CD8-positive, alpha-beta memory T cell (primary cell): ENCODE data around the gene DBH. TPM values are rescaled to one million over a fixed set of nuclear protein-coding genes. Genes with fewer than 3 reads are reported as not detected.

ENCODE experiments used
- CTCF ChIA-PET: fragments of 350-600 bp; sonication (Branson Sonifier 250); formaldehyde crosslinking; loops from one replicate; lab custom pipeline; 2021; ENCODE audit warnings: antibody characterized with exemption; lab: Charles Lee
- POLR2A ChIA-PET: fragments of 350-600 bp; sonication (Branson Sonifier 250); formaldehyde crosslinking; loops from one replicate; lab custom pipeline; 2021; ENCODE audit warnings: antibody characterized with exemption; lab: Charles Lee
- DNase-seq, 5 donors: peaks; one replicate each; pipeline versions ENCODE4 v3.0.0 to v3.0.0-alpha.2; 2020 to 2022; ENCODE audit warnings: mixed read lengths in 1 of 5
- H3K27ac ChIP-seq: one replicate; pipeline ENCODE4 v1.7.0; 2013; ENCODE audit warnings: low read depth, mild to moderate bottlenecking, low read length, moderate library complexity
- H3K27me3 ChIP-seq: 2 replicates; pipeline ENCODE4 v1.7.0; 2013; ENCODE audit warnings: low read length, mild to moderate bottlenecking; ENCODE audit not compliant: insufficient read depth, poor library complexity, severe bottlenecking
- H3K36me3 ChIP-seq: 2 replicates; pipeline ENCODE4 v1.7.0; 2013; ENCODE audit warnings: mild to moderate bottlenecking, low read length, moderate library complexity; ENCODE audit not compliant: insufficient read depth
- H3K4me1 ChIP-seq: 2 replicates; pipeline ENCODE4 v1.7.0; 2013; ENCODE audit warnings: mild to moderate bottlenecking, low read length, moderate library complexity; ENCODE audit not compliant: insufficient read depth
- H3K4me3 ChIP-seq: 2 replicates; pipeline ENCODE4 v1.7.0; 2013; ENCODE audit warnings: mild to moderate bottlenecking, low read length
- H3K9me3 ChIP-seq: 2 replicates; pipeline ENCODE4 v1.7.0; 2013; ENCODE audit warnings: mild to moderate bottlenecking, low read length
- H3K27ac Mint-ChIP-seq, 8 donors: one replicate each; pipeline ENCODE4 v1.8.0; 2020 to 2021; ENCODE audit warnings: mixed read lengths in 8 of 8, mild to moderate bottlenecking in 6 of 8, inconsistent platforms in 3 of 8, moderate library complexity in 3 of 8
- H3K27me3 Mint-ChIP-seq, 2 donors: one replicate each; pipeline ENCODE4 v1.8.0; 2020 to 2021; ENCODE audit warnings: mixed read lengths in 2 of 2, mild to moderate bottlenecking in 1 of 2, moderate library complexity in 1 of 2
- H3K36me3 Mint-ChIP-seq, 3 donors: one replicate each; pipeline ENCODE4 v1.8.0; 2020 to 2021; ENCODE audit warnings: mixed read lengths in 3 of 3, inconsistent platforms in 1 of 3, mild to moderate bottlenecking in 1 of 3
- H3K4me1 Mint-ChIP-seq, 3 donors: one replicate each; pipeline ENCODE4 v1.8.0; 2020 to 2021; ENCODE audit warnings: mixed read lengths in 3 of 3, inconsistent platforms in 1 of 3, mild to moderate bottlenecking in 1 of 3
- H3K4me3 Mint-ChIP-seq, 7 donors: one replicate each; pipeline ENCODE4 v1.8.0; 2020 to 2021; ENCODE audit warnings: mixed read lengths in 7 of 7, mild to moderate bottlenecking in 6 of 7, moderate library complexity in 4 of 7, inconsistent platforms in 2 of 7
- H3K9me3 Mint-ChIP-seq, 5 donors: one replicate each; pipeline ENCODE4 v1.8.0; 2020 to 2022; ENCODE audit warnings: mixed read lengths in 5 of 5, mild to moderate bottlenecking in 3 of 5, moderate library complexity in 2 of 5, inconsistent platforms in 1 of 5
- polyA plus RNA-seq: library from polyadenylated mRNA; unstranded; fragments of 300-500 nt; fragmentation: Illumina TruSeq; gene quantifications from one replicate; pipeline ENCODE4 v1.2.3, GENCODE V29; 2021
- total RNA-seq, 2 experiments: library from RNA; stranded (reverse); gene quantifications; one replicate each; pipeline ENCODE4 v1.2.3, GENCODE V29; 2021

Gene DBH
- total and polyA plus RNA-seq, 3 experiments from 2014 or later = not detected

- ChIA-PET POLR2A (no interaction called here), CTCF (interaction anchor here (0.9 kb wide), 1 partner anchor 39 kb away, joined by 3 read pairs; no protein-coding TSS in a partner anchor)
- Mint-ChIP-seq H3K9me3 (no peaks in the 10 kb centered on the region), H3K27ac (no peak overlapping the region), H3K4me3 (no peak overlapping the region), H3K4me1 (no peaks in the 10 kb centered on the region), H3K36me3 (no peaks in the 10 kb centered on the region), H3K27me3 (peaks cover 3 to 5% of the 10 kb centered on the region in 2 donors)
- DNase-seq = peak in 1 of 5 donors; percentile 33
- H3K4me1 ChIP-seq = no peaks in the 10 kb centered on the region
- no peaks in the 10 kb centered on the region for H3K27me3 ChIP-seq
- H3K9me3 ChIP-seq = no peaks in the 10 kb centered on the region
- no peak overlapping the region for H3K4me3 ChIP-seq
- no peak overlapping the region for H3K27ac ChIP-seq
- no peaks in the 10 kb centered on the region for H3K36me3 ChIP-seq
Observed at GRCh38 chr9:133643978-133644760, 8.0 kb downstream of the DBH start.

DNA sequence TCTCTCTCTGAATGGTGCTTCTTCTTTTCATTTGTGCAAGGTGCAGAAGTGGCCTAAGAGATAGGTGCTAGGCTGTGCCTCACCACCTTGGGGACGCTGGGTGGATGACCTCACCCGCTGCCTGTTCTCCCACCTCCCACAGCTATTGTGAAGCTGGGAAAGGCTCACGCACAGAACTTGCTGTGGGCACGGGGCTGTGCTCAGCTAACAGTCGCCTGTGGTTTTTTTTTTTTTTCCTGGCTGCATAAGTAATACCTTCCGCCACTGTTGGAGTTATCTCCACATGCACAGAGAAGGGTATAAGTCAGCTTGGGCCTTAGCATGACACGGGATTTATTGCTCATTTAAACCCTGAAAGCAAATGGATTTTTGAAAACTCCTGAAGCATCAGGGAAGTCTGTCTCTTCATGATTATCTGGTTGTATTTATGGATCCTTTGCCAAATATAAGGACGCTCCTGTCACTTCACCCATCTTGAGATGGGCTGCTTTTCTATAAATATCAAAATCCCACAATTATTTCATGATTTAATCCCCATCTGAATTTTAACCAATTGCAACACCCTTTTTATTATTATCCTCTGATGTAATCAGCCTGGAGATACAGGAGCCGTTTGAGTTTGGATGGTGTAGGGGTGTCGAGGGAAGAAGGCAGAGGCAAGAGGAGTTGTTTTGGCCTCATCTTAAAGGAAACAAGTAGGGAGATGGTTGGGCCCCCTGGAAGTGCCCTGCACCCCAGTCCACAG is 9.0 kb downstream of the DBH start:
- ChIA-PET CTCF (interaction anchor here (0.9 kb wide), 1 partner anchor 38 kb away, joined by 3 read pairs; no protein-coding TSS in a partner anchor), POLR2A (no interaction called here)
- H3K4me3 ChIP-seq = no peak overlapping the region
- H3K27me3 ChIP-seq = no peaks in the 10 kb centered on the region
- H3K27ac ChIP-seq = no peak overlapping the region
- H3K9me3 ChIP-seq = no peaks in the 10 kb centered on the region
- H3K4me1 ChIP-seq = no peaks in the 10 kb centered on the region
- no peaks in the 10 kb centered on the region for H3K36me3 ChIP-seq
- no peaks in the 10 kb centered on the region for H3K9me3 Mint-ChIP-seq
- no peaks in the 10 kb centered on the region for H3K4me1 Mint-ChIP-seq
- no peak overlapping the region for H3K27ac Mint-ChIP-seq
- DNase-seq = no peak
- H3K4me3 Mint-ChIP-seq = no peak overlapping the region
- H3K36me3 Mint-ChIP-seq = no peaks in the 10 kb centered on the region
- peaks cover 4 to 10% of the 10 kb centered on the region in 2 donors for H3K27me3 Mint-ChIP-seq

GRCh38 chr9:133647148-133647547 is 11.0 kb downstream of the DBH start:
- Mint-ChIP-seq H3K9me3 (no peaks in the 10 kb centered on the region), H3K4me1 (no peaks in the 10 kb centered on the region), H3K27me3 (peaks cover 6 to 9% of the 10 kb centered on the region in 2 donors), H3K36me3 (no peaks in the 10 kb centered on the region), H3K27ac (no peak overlapping the region), H3K4me3 (no peak overlapping the region)
- H3K27me3 ChIP-seq = peaks cover 4% of the 10 kb centered on the region
- no peaks in the 10 kb centered on the region for H3K9me3 ChIP-seq
- no peaks in the 10 kb centered on the region for H3K4me1 ChIP-seq
- DNase-seq = no peak
- CTCF ChIA-PET = interaction anchor here (1.1 kb wide), 1 partner anchor 90 kb away, joined by 3 read pairs; no protein-coding TSS in a partner anchor
- H3K4me3 ChIP-seq = no peak overlapping the region
- POLR2A ChIA-PET = no interaction called here
- H3K36me3 ChIP-seq = no peaks in the 10 kb centered on the region
- no peak overlapping the region for H3K27ac ChIP-seq

GRCh38 chr9:133647765-133648469 is 11.8 kb downstream of the DBH start:
- CTCF ChIA-PET = interaction anchor here (1.1 kb wide), 1 partner anchor 89 kb away, joined by 3 read pairs; no protein-coding TSS in a partner anchor
- H3K9me3 ChIP-seq = no peaks in the 10 kb centered on the region
- H3K27me3 ChIP-seq = peaks cover 4% of the 10 kb centered on the region
- Mint-ChIP-seq H3K9me3 (no peaks in the 10 kb centered on the region), H3K4me3 (no peak overlapping the region), H3K27ac (no peak overlapping the region), H3K27me3 (peaks cover 9 to 11% of the 10 kb centered on the region in 2 donors), H3K36me3 (no peaks in the 10 kb centered on the region), H3K4me1 (no peaks in the 10 kb centered on the region)
- POLR2A ChIA-PET = no interaction called here
- no peaks in the 10 kb centered on the region for H3K36me3 ChIP-seq
- H3K4me3 ChIP-seq = no peak overlapping the region
- H3K4me1 ChIP-seq = no peaks in the 10 kb centered on the region
- H3K27ac ChIP-seq = no peak overlapping the region
- no peak for DNase-seq

DNA sequence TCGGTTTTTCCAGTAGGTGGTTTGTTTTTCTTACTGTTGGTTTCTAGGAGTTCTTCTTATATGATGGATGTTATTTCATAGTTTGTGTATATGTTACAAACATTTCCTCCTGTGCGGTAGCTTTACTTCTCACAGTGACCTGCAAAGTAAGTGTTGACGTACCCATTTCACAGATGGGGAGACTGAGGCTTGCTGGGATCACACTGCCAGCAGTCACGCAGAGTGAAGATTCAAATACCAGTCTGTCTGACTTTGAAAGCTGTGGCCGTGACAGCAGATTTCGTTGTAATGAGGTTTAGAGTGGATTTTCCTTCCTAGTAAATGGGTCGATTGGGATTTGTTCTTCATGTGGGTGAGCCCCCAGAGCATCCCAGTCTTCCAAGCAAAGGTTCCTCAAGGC is 13.0 kb downstream of the DBH start:
- Mint-ChIP-seq H3K36me3 (no peaks in the 10 kb centered on the region), H3K4me1 (no peaks in the 10 kb centered on the region), H3K4me3 (no peak overlapping the region), H3K27ac (no peak overlapping the region), H3K27me3 (peaks cover 11 to 19% of the 10 kb centered on the region in 2 donors), H3K9me3 (no peaks in the 10 kb centered on the region)
- ChIA-PET CTCF (no interaction called here), POLR2A (no interaction called here)
- no peak for DNase-seq
- no peak overlapping the region for H3K4me3 ChIP-seq
- no peaks in the 10 kb centered on the region for H3K9me3 ChIP-seq
- no peak overlapping the region for H3K27ac ChIP-seq
- H3K36me3 ChIP-seq = no peaks in the 10 kb centered on the region
- no peaks in the 10 kb centered on the region for H3K4me1 ChIP-seq
- H3K27me3 ChIP-seq = peaks cover 4% of the 10 kb centered on the region

- DNase-seq = no peak
- ChIA-PET CTCF (no interaction called here), POLR2A (no interaction called here)
- Mint-ChIP-seq H3K36me3 (no peaks in the 10 kb centered on the region), H3K27ac (peak overlapping the region in 1 of 8 donors; percentile 40), H3K4me1 (no peaks in the 10 kb centered on the region), H3K4me3 (no peak overlapping the region), H3K9me3 (no peaks in the 10 kb centered on the region), H3K27me3 (peaks cover 12 to 25% of the 10 kb centered on the region in 2 donors)
- H3K4me1 ChIP-seq = no peaks in the 10 kb centered on the region
- H3K9me3 ChIP-seq = no peaks in the 10 kb centered on the region
- H3K27ac ChIP-seq = no peak overlapping the region
- H3K36me3 ChIP-seq = no peaks in the 10 kb centered on the region
- H3K4me3 ChIP-seq = no peak overlapping the region
- H3K27me3 ChIP-seq = peaks cover 4% of the 10 kb centered on the region
Observed at GRCh38 chr9:133650026-133650425, 13.9 kb downstream of the DBH start.

GRCh38 chr9:133653638-133654037 is 17.5 kb downstream of the DBH start:
- POLR2A ChIA-PET = no interaction called here
- Mint-ChIP-seq H3K27me3 (peaks cover 19 to 49% of the 10 kb centered on the region in 2 donors), H3K4me1 (peaks cover 0 to 14% (median 3%) of the 10 kb centered on the region in 3 donors), H3K4me3 (no peak overlapping the region), H3K27ac (no peak overlapping the region), H3K36me3 (no peaks in the 10 kb centered on the region), H3K9me3 (no peaks in the 10 kb centered on the region)
- Histone ChIP-seq H3K27ac (no peak overlapping the region), H3K36me3 (no peaks in the 10 kb centered on the region), H3K9me3 (no peaks in the 10 kb centered on the region), H3K4me3 (no peak overlapping the region), H3K4me1 (peaks cover 27% of the 10 kb centered on the region), H3K27me3 (peaks cover 9% of the 10 kb centered on the region)
- CTCF ChIA-PET = interaction anchor here (1.4 kb wide), 1 partner anchor 73 kb away, joined by 3 read pairs; no protein-coding TSS in a partner anchor
- no peak for DNase-seq
